ENCODE data around the gene TAF1L. TPM values are rescaled to one million over a fixed set of nuclear protein-coding genes. Genes with fewer than 3 reads are reported as not detected.
A peak's percentile ranks its signal among the peaks of the same experiment; 100 is the strongest.

Gene TAF1L
- total RNA-seq, 4 donors from 2014 or later = not detected

- intact Hi-C loops (cut with DNase I; ENCODE audit: low total_unique reads) = loop anchor here (5.0 kb wide), 1 partner anchor 204 kb away; no protein-coding TSS in a partner anchor
Observed at GRCh38 chr9:32581512-32582143, 53.8 kb downstream of the TAF1L start.

DNA sequence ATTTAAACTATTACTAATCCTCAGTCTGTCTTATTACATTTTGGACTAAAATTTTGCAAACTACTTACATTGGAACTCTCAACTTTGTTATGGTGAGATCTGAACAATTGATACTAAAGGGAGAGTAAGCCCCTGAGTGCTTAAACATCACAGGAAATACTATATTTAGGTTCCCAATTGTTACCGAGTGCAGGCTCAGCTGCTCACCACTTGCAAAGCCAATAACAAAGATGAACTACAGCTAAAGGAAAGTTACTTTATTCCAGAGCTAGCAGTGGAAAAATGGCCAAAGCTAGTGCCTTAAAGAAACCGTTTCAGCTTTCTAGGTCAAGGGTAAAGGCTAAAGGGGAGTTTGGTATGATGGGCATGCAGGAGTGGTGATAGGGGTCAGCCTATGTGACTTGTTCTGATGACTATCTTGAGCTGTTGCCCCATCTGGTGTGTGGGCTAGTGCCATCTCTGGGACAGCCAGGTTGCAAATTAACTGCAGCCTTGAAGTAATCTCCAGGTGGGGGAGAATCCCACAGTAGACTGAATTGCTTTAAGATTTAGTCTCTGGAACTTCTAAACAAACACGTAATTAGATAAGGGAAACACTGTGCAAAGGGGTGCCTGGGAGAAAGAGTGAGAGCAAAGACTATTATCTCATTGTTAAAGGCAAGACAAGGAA lies 54.7 kb downstream of the TAF1L start:
- TF ChIP-seq CTCF (IDR thresholded peaks at IDR 0.05) (no peak), POLR2A (IDR thresholded peaks at IDR 0.05) (no peak)
- no peak overlapping the region for H3K4me3 ChIP-seq (ENCODE audit: low read depth, poor library complexity, severe bottlenecking)
- intact Hi-C loops (cut with DNase I; ENCODE audit: low total_unique reads) = loop anchor here (5.0 kb wide), 1 partner anchor 203 kb away; no protein-coding TSS in a partner anchor
- DNase-seq (ENCODE audit: low spot score in 2 of 2) = no peak
- WGBS, 2 donors = 28 to 34% methylated on average over 3 of the region's 3 CpGs

More at GRCh38 chr9:32581512-32582143, 53.8 kb downstream of the TAF1L start:
- TF ChIP-seq POLR2A (IDR thresholded peaks at IDR 0.05) (no peak), CTCF (IDR thresholded peaks at IDR 0.05) (no peak)
- H3K4me3 ChIP-seq (ENCODE audit: low read depth, poor library complexity, severe bottlenecking) = no peak overlapping the region
- no peak for DNase-seq (ENCODE audit: low spot score in 2 of 2)
- whole genome bisulfite sequencing, 2 donors = 36 to 42% methylated on average over 3 of the region's 3 CpGs

GRCh38 chr9:32579706-32580331 lies 55.6 kb downstream of the TAF1L start:
- no peak overlapping the region for H3K4me3 ChIP-seq (ENCODE audit: low read depth, poor library complexity, severe bottlenecking)
- peak; percentile 51 to 94 for DNase-seq (ENCODE audit: low spot score in 2 of 2)
- TF ChIP-seq CTCF (IDR thresholded peaks at IDR 0.05) = peak in 1 of 3 donors; percentile 67
- TF ChIP-seq POLR2A (IDR thresholded peaks at IDR 0.05) = no peak
- intact Hi-C loops (cut with DNase I; ENCODE audit: low total_unique reads) = loop anchor here (5.0 kb wide), 1 partner anchor 203 kb away; no protein-coding TSS in a partner anchor
- WGBS, 2 donors = 19% methylated on average over 4 of the region's 4 CpGs

Other genes starting within 250 kb of the TAF1L start
- 10 to 100 TPM in 1 of 4 donors, 1 to 10 TPM in 3; 5.0 to 12.0 (median 7.1) TPM for gene RIGI, start 109.5 kb downstream of the TAF1L start, total RNA-seq
- gene SMIM27, start 83.3 kb downstream of the TAF1L start, total RNA-seq = 1 to 10 TPM; 4.2 to 9.5 (median 7.0) TPM
- 10 to 100 TPM; 18.1 to 21.5 (median 18.3) TPM for gene TOPORS, start 83.1 kb downstream of the TAF1L start, total RNA-seq
- 10 to 100 TPM; 24.5 to 34.5 (median 26.4) TPM for gene NDUFB6, start 62.5 kb downstream of the TAF1L start, total RNA-seq
- gene TMEM215, start 147.9 kb upstream of the TAF1L start, total RNA-seq = not detected

Measured in lower leg skin (tissue), 4 donors.